OCI-LY7 (cell line): ENCODE results near the gene RPS6KB2. TPM values are rescaled to one million over a fixed set of nuclear protein-coding genes. Genes with fewer than 3 reads are reported as not detected.

Experiments
- BruUV-seq: library from RNA; stranded (reverse); fragments of 400-500 nt; replicated peaks from 2 replicates; lab custom pipeline; 2021; lab: Mats Ljungman, UMichigan
- CTCF ChIA-PET: fragments of 300-600 bp; sonication (Branson Sonifier 250); formaldehyde crosslinking; loops from one replicate; lab custom pipeline; 2022; ENCODE audit warnings: antibody characterized with exemption; ENCODE audit not compliant: unreplicated experiment; lab: Charles Lee
- POLR2A ChIA-PET: fragments of 300-600 bp; sonication (Branson Sonifier 250); formaldehyde crosslinking; loops from one replicate; lab custom pipeline; 2022; ENCODE audit warnings: antibody characterized with exemption; lab: Charles Lee
- DNase-seq: peaks from one replicate; pipeline ENCODE4 v3.0.0-alpha.2; 2015; ENCODE audit warnings: low spot score
- H2AFZ ChIP-seq: fragments of 200-600 bp; sonication (generic), shearing (Covaris generic); 2 replicates; pipeline ENCODE4 v1.6.1; 2014; ENCODE audit warnings: mild to moderate bottlenecking, antibody characterized with exemption, low read length, moderate library complexity
- H3K27ac ChIP-seq: fragments of 200-600 bp; sonication (generic); 2 replicates; pipeline ENCODE4 v1.5.1; 2014; ENCODE audit warnings: mixed run types, low read depth, mild to moderate bottlenecking, moderate library complexity, low read length, inconsistent platforms; ENCODE audit not compliant: poor library complexity, severe bottlenecking
- H3K36me3 ChIP-seq: fragments of 200-600 bp; sonication (generic); 2 replicates; pipeline ENCODE4 v1.6.1; 2014; ENCODE audit warnings: mild to moderate bottlenecking, antibody characterized with exemption, low read length, moderate library complexity, mixed read lengths; ENCODE audit not compliant: insufficient read depth
- H3K4me1 ChIP-seq: fragments of 200-600 bp; sonication (generic); 2 replicates; pipeline ENCODE4 v1.5.1; 2014; ENCODE audit warnings: mild to moderate bottlenecking, low read length; ENCODE audit not compliant: insufficient read depth, poor library complexity, severe bottlenecking
- H3K4me2 ChIP-seq: fragments of 200-600 bp; sonication (generic); 2 replicates; pipeline ENCODE4 v1.6.1; 2014; ENCODE audit warnings: mild to moderate bottlenecking, low read length
- H3K4me3 ChIP-seq: fragments of 200-600 bp; sonication (generic); 2 replicates; pipeline ENCODE4 v1.5.1; 2014; ENCODE audit warnings: mild to moderate bottlenecking, low read depth, low read length; ENCODE audit not compliant: poor library complexity, severe bottlenecking
- H3K79me2 ChIP-seq: fragments of 200-600 bp; sonication (generic); 2 replicates; pipeline ENCODE4 v1.6.1; 2016; ENCODE audit warnings: low read depth, mild to moderate bottlenecking, low read length, moderate library complexity, mixed read lengths; ENCODE audit not compliant: insufficient read depth
- H3K9me2 ChIP-seq: fragments of 200-600 bp; sonication (generic); 2 replicates; pipeline ENCODE4 v1.6.1; 2016; ENCODE audit warnings: mild to moderate bottlenecking, low read length, mixed read lengths; ENCODE audit not compliant: insufficient read depth
- H3K9me3 ChIP-seq: fragments of 200-600 bp; sonication (generic); 2 replicates; pipeline ENCODE4 v1.6.1; 2014; ENCODE audit warnings: mild to moderate bottlenecking, mixed run types, low read length, mixed read lengths
- H4K20me1 ChIP-seq: fragments of 200-600 bp; sonication (generic); 2 replicates; pipeline ENCODE4 v1.6.1; 2014; ENCODE audit warnings: mild to moderate bottlenecking, antibody characterized with exemption, low read length, moderate library complexity, mixed read lengths; ENCODE audit not compliant: insufficient read depth
- EZH2phosphoT487 ChIP-seq: fragments of 200-600 bp; sonication (generic); IDR thresholded peaks from 2 replicates; pipeline ENCODE4 v1.6.1; 2018; ENCODE audit warnings: low read depth, borderline replicate concordance, mild to moderate bottlenecking, mixed run types, antibody characterized with exemption, low read length, moderate library complexity, mixed read lengths
- intact Hi-C: fragments of 100-400 bp; cut with micrococcal nuclease; formaldehyde crosslinking; loops from one replicate; pipeline ENCODE4 v1.10.0; 2022; ENCODE audit not compliant: unreplicated experiment
- total RNA-seq, 2 experiments: library from RNA; depleted of rRNA in 1 of 2; stranded (reverse); fragments of >200 nt in 1 of 2; shearing (Covaris generic) in 1 of 2; gene quantifications; 2 replicates each; pipeline ENCODE4 v1.2.3, GENCODE V29; 2014 to 2022
- TF ChIP-seq, protein P1 (sequence below): fragments of 200-600 bp; sonication (generic); conservative IDR thresholded peaks from 2 replicates; pipeline ENCODE4 v1.5.1; 2014; ENCODE audit warnings: mild to moderate bottlenecking, antibody characterized with exemption, low read length, moderate library complexity, mixed read lengths

The RPS6KB2 gene
- total RNA-seq, 2 experiments from 2014 or later: 48.3 to 69.4 TPM

DNA sequence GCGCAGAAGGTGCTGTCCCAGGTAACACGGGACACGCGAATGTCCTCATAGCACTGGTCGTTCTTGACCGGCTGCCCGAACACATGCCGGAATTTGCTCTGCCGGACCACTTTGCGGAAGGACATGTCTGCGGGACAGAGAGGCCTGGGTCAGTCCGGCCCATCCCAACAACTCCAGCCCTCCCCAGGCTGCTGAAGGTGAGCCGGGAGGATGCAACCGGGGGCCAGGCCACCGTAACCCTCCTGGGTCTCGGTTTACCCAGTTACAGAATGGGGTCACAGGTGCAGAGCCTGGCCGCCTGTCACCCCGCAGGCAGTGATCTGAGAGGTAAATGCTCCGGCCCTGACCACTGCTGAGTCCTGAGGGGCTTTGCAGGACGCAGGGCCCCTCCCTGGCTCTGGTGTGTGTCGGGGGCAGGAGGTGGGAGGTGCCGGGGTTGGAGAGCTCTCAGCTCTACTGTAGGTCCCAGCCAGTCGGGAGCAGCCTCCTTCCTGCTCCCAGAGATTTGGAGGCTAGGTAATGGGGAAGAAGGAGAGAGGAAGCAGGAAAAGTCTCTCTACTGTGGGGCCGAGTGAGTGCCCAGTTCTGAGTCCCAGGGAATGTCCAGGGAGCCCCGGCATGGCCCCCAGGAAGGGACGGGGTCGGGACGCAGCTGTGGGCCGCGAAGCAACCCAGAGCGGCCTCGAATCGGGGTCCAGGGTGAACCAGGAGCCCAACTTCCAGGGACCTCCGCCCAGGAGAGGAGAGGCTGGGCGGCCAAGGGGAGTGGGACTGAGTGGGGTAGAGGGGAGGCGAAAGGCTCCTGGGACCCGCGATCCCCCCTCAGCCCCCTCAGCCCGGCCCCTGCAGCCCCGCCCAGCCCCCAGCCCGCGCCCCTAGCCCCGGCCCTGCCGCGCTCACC lies 14.5 kb downstream of the RPS6KB2 start:
- no peaks in the 10 kb centered on the region for H3K9me3 ChIP-seq
- TF ChIP-seq, protein P1, sequence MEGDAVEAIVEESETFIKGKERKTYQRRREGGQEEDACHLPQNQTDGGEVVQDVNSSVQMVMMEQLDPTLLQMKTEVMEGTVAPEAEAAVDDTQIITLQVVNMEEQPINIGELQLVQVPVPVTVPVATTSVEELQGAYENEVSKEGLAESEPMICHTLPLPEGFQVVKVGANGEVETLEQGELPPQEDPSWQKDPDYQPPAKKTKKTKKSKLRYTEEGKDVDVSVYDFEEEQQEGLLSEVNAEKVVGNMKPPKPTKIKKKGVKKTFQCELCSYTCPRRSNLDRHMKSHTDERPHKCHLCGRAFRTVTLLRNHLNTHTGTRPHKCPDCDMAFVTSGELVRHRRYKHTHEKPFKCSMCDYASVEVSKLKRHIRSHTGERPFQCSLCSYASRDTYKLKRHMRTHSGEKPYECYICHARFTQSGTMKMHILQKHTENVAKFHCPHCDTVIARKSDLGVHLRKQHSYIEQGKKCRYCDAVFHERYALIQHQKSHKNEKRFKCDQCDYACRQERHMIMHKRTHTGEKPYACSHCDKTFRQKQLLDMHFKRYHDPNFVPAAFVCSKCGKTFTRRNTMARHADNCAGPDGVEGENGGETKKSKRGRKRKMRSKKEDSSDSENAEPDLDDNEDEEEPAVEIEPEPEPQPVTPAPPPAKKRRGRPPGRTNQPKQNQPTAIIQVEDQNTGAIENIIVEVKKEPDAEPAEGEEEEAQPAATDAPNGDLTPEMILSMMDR: no peak
- TF ChIP-seq EZH2phosphoT487: no peak
- H3K27ac ChIP-seq: peak overlapping the region; percentile 94
- peaks cover 9% of the 10 kb centered on the region; the same call in 1 of the 2 replicates for H3K36me3 ChIP-seq
- no peaks in the 10 kb centered on the region for H4K20me1 ChIP-seq
- intact Hi-C loops: loop anchor here (1.0 to 2.0 kb wide), 2 partner anchors 26 to 42 kb away; no protein-coding TSS in a partner anchor
- no peak overlapping the region for H2AFZ ChIP-seq
- peak overlapping the region; percentile 82 for H3K4me2 ChIP-seq
- CTCF ChIA-PET: interaction anchor here (0.6 kb wide), 1 partner anchor 39 kb away, joined by 3 read pairs; the partner anchor contains the start of gene TBC1D10C
- BruUV-seq: no TSS peak
- POLR2A ChIA-PET: interaction anchor here (0.6 to 1.4 kb wide), 6 partner anchors 16 to 43 kb away, joined by 3 to 6 read pairs (median 3); no protein-coding TSS in a partner anchor
- no peaks in the 10 kb centered on the region for H3K9me2 ChIP-seq
- H3K4me3 ChIP-seq: peak overlapping the region; percentile 69
- H3K4me1 ChIP-seq: peaks cover 93% of the 10 kb centered on the region
- peak; percentile 29 for DNase-seq
- peaks cover 4% of the 10 kb centered on the region; the same call in 1 of the 2 replicates for H3K79me2 ChIP-seq

DNA sequence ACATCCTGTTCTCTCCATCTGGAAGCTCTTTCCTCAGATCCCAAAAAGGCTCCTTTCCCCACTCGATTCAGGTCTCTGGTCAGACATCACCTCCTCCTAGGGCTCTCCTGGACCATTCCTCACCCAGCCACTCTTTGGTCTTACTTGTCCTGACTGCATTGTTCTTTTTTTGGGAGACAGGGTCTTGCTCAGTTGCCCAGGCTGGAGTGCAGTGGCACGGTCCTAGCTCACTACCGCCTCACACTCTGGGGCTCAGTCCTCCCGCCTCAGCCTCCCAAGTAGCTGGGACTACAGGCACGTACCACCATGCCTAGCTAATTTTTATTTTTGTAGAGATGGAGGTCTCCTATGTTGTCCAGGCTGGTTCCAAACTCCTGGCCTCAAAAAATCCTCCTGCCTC lies 17.2 kb downstream of the RPS6KB2 start:
- H3K4me1 ChIP-seq: peaks cover 87% of the 10 kb centered on the region
- intact Hi-C loops: no loop called here
- POLR2A ChIA-PET: interaction anchor here (1.1 kb wide), 2 partner anchors 8 to 13 kb away, joined by 3 to 7 read pairs; partner anchors contain the start of gene PTPRCAP
- CTCF ChIA-PET: no interaction called here
- H3K4me3 ChIP-seq: peak overlapping the region; percentile 69
- peak overlapping the region; percentile 94 for H3K27ac ChIP-seq
- H3K9me3 ChIP-seq: no peaks in the 10 kb centered on the region
- H3K9me2 ChIP-seq: no peaks in the 10 kb centered on the region
- TF ChIP-seq EZH2phosphoT487: no peak
- TF ChIP-seq, protein P1: no peak
- H3K4me2 ChIP-seq: peak overlapping the region; percentile 82
- H3K79me2 ChIP-seq: no peaks in the 10 kb centered on the region
- no peaks in the 10 kb centered on the region for H4K20me1 ChIP-seq
- DNase-seq: no peak
- H3K36me3 ChIP-seq: peaks cover 3% of the 10 kb centered on the region; the same call in 1 of the 2 replicates
- H2AFZ ChIP-seq: no peak overlapping the region
- no TSS peak for BruUV-seq
